ENCODE data around the gene GTPBP3. TPM values are rescaled to one million over a fixed set of nuclear protein-coding genes. Genes with fewer than 3 reads are reported as not detected.

GTPBP3 gene
- total and polyA plus RNA-seq, 12 donors: 8.0 to 12.8 (median 9.8) TPM

DNA sequence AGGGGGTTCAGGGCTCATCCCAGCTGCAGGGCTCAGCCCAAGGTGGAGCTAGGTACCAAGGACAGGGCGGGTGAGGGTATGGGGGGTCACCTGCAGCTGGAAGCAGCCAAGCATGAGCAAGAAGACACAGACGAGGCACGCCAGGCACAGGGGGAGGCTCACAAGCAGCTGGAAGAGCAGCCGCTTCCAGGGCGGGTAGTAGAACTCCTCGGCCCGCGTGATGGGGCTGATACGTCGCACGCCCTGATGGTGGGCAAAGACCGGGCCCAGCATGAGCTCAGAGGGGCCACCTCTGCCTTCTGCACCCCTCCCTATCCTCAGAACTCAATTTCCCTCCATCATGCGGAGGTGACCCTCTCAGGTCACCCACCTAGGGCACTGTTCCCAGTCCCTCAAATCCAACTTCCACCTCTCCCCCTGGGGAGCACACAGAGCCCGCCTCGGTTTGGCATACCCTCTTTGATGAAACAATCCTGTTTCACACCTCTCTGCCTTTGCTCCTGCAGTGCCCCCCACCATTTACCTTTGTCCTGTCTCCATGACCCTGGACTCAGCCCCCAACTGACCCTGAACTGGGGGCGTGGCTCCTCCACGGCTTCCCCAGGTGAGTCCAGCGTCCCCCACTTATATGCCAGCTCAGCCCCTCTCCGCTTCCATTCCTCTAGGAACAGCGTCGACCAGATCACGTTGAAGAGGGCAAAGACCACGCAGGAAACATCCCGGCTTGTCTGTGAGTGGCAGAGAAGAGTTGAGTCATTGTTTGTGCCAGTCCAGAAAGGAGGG lies 6.9 kb upstream of the GTPBP3 start:
- H3K27me3 ChIP-seq: peaks cover 0 to 28% (median 0%) of the 10 kb centered on the region in 7 donors
- 93 to 96% methylated on average over 24 of the region's 24 CpGs for WGBS, 2 donors
- ATAC-seq (no peak), DNase-seq (no peak)
- peaks cover 4 to 35% (median 15%) of the 10 kb centered on the region in 9 donors for H3K4me1 ChIP-seq
- no peak overlapping the region for H3K4me3 ChIP-seq
- H3K27ac ChIP-seq: no peak overlapping the region
- no peaks in the 10 kb centered on the region for H3K9me3 ChIP-seq
- TF ChIP-seq CTCF (IDR thresholded peaks at IDR 0.05): no peak
- intact Hi-C loops (cut with DNase I): no loop called here
- peaks cover 0 to 26% (median 0%) of the 10 kb centered on the region in 9 donors for H3K36me3 ChIP-seq

DNA sequence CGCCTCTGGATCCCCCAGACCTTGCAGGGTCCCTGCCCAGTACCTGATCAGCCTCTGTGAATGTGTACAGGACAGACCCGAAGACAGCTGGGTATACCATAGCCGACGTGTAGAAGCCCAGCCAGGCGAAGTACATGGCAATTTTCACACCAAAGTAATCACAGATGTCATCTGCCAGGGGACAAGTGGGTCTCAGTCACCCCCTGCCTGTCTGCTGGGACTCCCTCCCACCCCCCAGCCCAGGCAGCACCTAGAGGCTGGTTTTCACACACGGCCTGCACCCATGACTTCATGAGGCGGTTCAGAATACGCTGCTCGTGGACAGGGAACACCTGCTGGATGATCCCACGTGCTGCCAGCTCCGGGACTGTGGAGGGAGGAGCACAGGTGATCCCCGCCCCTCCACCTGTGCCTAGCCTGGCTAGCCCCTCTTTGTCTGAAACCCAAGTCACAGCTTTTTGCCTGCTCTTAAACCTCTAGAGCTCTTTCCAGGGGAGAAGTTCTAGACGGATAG lies 6.3 kb upstream of the GTPBP3 start:
- 89 to 90% methylated on average over 13 of the region's 13 CpGs for WGBS, 2 donors
- intact Hi-C loops (cut with DNase I): no loop called here
- ATAC-seq: no peak

GRCh38 chr19:17332360-17332676 lies 5.0 kb upstream of the GTPBP3 start:
- TF ChIP-seq CTCF (IDR thresholded peaks at IDR 0.05): no peak
- Histone ChIP-seq H3K27ac (no peak overlapping the region), H3K4me1 (peaks cover 4 to 48% (median 25%) of the 10 kb centered on the region in 9 donors), H3K9me3 (no peaks in the 10 kb centered on the region), H3K4me3 (no peak overlapping the region), H3K36me3 (peaks cover 0 to 12% (median 0%) of the 10 kb centered on the region in 9 donors), H3K27me3 (peaks cover 0 to 28% (median 0%) of the 10 kb centered on the region in 7 donors)
- intact Hi-C loops (cut with DNase I): no loop called here
- ATAC-seq (no peak), DNase-seq (no peak)
- 90 to 93% methylated on average over 8 of the region's 8 CpGs for WGBS, 2 donors

More for the DNA sequence above, 6.3 kb upstream of the GTPBP3 start:
- no peak overlapping the region for H3K4me3 ChIP-seq
- H3K4me1 ChIP-seq: peaks cover 4 to 42% (median 22%) of the 10 kb centered on the region in 9 donors
- H3K9me3 ChIP-seq: no peaks in the 10 kb centered on the region
- TF ChIP-seq CTCF (IDR thresholded peaks at IDR 0.05): no peak
- H3K27ac ChIP-seq: no peak overlapping the region
- no peak for DNase-seq
- H3K36me3 ChIP-seq: peaks cover 0 to 21% (median 0%) of the 10 kb centered on the region in 9 donors
- H3K27me3 ChIP-seq: peaks cover 0 to 28% (median 0%) of the 10 kb centered on the region in 7 donors

GRCh38 chr19:17332677-17333581 lies 4.4 kb upstream of the GTPBP3 start:
- intact Hi-C loops (cut with DNase I): no loop called here
- no peak for DNase-seq
- peaks cover 0 to 28% (median 0%) of the 10 kb centered on the region in 7 donors for H3K27me3 ChIP-seq
- TF ChIP-seq CTCF (IDR thresholded peaks at IDR 0.05): no peak
- 96% methylated on average over 45 of the region's 45 CpGs for WGBS, 2 donors
- H3K36me3 ChIP-seq: peaks cover 0 to 7% (median 0%) of the 10 kb centered on the region in 9 donors
- H3K27ac ChIP-seq: no peak overlapping the region
- peaks cover 5 to 52% (median 28%) of the 10 kb centered on the region in 9 donors for H3K4me1 ChIP-seq
- no peak overlapping the region for H3K4me3 ChIP-seq
- no peaks in the 10 kb centered on the region for H3K9me3 ChIP-seq
- ATAC-seq: no peak
